ENCODE results near the gene IGFL2.
"Not testable (repeated sequence)": the region's sequence is repeated elsewhere in the genome, so short reads cannot be mapped to it uniquely, and the experiment has no call there.

DNA sequence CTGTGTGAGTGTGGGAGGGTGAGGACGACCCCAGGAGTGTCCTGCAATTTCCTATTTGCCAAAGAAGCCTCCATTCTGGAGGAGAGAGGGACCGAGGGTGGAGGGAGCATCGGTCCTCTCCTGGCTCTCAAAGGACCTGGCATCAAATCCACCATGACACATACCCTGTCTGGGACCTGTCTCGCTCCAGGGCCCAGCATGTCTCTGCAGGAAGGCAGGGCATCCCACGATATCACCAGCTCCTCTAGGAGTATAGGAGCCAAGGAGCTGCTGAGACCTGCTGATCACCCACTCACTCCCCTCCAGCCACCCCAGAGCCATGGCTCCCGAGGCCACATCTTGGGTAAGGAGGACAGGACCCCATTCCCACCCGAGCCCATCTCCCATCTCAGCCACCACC, 47.9 kb downstream of the IGFL2 start:
- TF ChIP-seq, protein P1, sequence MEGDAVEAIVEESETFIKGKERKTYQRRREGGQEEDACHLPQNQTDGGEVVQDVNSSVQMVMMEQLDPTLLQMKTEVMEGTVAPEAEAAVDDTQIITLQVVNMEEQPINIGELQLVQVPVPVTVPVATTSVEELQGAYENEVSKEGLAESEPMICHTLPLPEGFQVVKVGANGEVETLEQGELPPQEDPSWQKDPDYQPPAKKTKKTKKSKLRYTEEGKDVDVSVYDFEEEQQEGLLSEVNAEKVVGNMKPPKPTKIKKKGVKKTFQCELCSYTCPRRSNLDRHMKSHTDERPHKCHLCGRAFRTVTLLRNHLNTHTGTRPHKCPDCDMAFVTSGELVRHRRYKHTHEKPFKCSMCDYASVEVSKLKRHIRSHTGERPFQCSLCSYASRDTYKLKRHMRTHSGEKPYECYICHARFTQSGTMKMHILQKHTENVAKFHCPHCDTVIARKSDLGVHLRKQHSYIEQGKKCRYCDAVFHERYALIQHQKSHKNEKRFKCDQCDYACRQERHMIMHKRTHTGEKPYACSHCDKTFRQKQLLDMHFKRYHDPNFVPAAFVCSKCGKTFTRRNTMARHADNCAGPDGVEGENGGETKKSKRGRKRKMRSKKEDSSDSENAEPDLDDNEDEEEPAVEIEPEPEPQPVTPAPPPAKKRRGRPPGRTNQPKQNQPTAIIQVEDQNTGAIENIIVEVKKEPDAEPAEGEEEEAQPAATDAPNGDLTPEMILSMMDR (IDR thresholded peaks at IDR 0.05) = not testable (repeated sequence)
- TF ChIP-seq POLR2A (IDR thresholded peaks at IDR 0.05) = not testable (repeated sequence)
